Adipocyte (in vitro differentiated cells): Measurements from ENCODE around the gene TBC1D22B.
"Not testable (repeated sequence)": the region's sequence is repeated elsewhere in the genome, so short reads cannot be mapped to it uniquely, and the experiment has no call there.

Source experiments
- DNase-seq: peaks from one replicate; pipeline ENCODE4 v3.0.0-alpha.2; 2015; ENCODE audit warnings: low read depth
- H3K27me3 ChIP-seq: replicated peaks from 2 replicates; pipeline ENCODE4 v1.7.0; 2013; ENCODE audit warnings: mild to moderate bottlenecking, low read length, moderate library complexity; ENCODE audit not compliant: control insufficient read depth, insufficient read depth
- H3K36me3 ChIP-seq: 2 replicates; pipeline ENCODE4 v1.7.0; 2013; ENCODE audit warnings: low read length, mild to moderate bottlenecking, moderate library complexity; ENCODE audit not compliant: control insufficient read depth, insufficient read depth, severe bottlenecking
- H3K4me1 ChIP-seq: 2 replicates; pipeline ENCODE4 v1.7.0; 2013; ENCODE audit warnings: mild to moderate bottlenecking, low read length, moderate library complexity; ENCODE audit not compliant: control insufficient read depth, insufficient read depth
- H3K4me3 ChIP-seq: 2 replicates; pipeline ENCODE4 v1.7.0; 2013; ENCODE audit warnings: mild to moderate bottlenecking, low read length, moderate library complexity
- H3K9ac ChIP-seq: 2 replicates; pipeline ENCODE4 v1.7.0; 2013; ENCODE audit warnings: mild to moderate bottlenecking, low read length, moderate library complexity
- H3K9me3 ChIP-seq: 2 replicates; pipeline ENCODE4 v1.7.0; 2013; ENCODE audit warnings: mild to moderate bottlenecking, low read length, moderate library complexity; ENCODE audit not compliant: control insufficient read depth

Gene TBC1D22B

DNA sequence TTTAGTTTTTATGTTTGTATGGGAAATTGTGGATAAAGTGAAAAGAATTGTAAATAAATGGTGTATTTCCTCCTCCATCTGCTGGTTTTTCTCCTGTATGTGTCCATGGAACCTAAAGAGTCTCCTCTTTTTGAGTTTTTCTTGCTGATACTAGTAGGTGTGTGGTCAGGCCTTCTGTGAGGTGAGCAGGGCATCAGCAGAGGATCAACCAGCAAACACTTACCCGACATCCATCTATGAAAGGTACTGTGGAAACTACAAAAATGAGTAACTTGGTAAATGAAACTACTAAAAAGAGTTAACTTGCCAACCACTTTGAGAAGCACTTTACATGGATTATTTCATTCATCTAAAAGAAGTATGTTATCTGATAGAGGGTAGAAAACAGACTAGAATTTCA lies 75.3 kb downstream of the TBC1D22B start:
- no peak for DNase-seq
- H3K36me3 ChIP-seq: peaks cover 39% of the 10 kb centered on the region
- no peaks in the 10 kb centered on the region for H3K9me3 ChIP-seq
- H3K27me3 ChIP-seq: no peaks in the 10 kb centered on the region
- no peak overlapping the region for H3K9ac ChIP-seq
- H3K4me1 ChIP-seq: no peaks in the 10 kb centered on the region
- no peak overlapping the region for H3K4me3 ChIP-seq

DNA sequence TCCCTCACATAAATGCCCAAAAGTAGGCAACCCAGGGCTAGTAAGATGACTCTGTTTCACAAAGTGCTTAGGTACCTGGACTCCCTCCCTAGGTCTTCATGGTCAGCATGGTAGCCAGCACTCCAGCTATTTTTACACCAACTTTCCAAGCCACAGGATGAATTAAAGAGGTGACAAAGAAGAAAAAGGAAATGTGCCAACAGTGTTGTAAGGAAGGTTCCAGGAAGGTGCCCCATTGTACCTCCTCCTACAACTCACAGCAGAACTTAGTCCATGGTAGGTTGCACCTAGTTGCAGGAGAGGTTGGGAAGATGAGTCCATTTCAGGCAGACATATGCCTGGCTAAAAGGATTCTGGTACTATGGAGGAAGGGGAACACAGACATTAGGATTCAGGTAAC lies 76.5 kb downstream of the TBC1D22B start:
- no peak overlapping the region for H3K4me3 ChIP-seq
- no peak for DNase-seq

DNA sequence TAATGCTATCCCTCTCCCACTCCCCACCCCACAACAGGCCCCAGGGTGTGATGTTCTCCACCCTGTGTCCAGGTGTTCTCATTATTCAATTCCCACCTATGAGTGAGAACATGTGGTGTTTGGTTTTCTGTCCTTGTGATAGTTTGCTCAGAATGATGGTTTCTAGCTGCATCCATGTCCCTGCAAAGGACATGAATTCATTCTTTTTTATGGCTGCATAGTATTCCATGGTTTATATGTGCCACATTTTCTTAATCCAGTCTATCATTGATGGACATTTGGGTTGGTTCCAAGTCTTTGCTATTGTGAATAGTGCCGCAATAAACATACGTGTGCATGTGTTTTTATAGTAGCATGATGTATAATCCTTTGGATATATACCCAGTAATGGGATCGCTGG lies 80.7 kb downstream of the TBC1D22B start:
- not testable (repeated sequence) for DNase-seq

More for the DNA sequence above, 76.5 kb downstream of the TBC1D22B start:
- Histone ChIP-seq H3K4me1 (no peaks in the 10 kb centered on the region), H3K27me3 (no peaks in the 10 kb centered on the region), H3K9me3 (no peaks in the 10 kb centered on the region), H3K36me3 (peaks cover 39% of the 10 kb centered on the region), H3K9ac (no peak overlapping the region)

DNA sequence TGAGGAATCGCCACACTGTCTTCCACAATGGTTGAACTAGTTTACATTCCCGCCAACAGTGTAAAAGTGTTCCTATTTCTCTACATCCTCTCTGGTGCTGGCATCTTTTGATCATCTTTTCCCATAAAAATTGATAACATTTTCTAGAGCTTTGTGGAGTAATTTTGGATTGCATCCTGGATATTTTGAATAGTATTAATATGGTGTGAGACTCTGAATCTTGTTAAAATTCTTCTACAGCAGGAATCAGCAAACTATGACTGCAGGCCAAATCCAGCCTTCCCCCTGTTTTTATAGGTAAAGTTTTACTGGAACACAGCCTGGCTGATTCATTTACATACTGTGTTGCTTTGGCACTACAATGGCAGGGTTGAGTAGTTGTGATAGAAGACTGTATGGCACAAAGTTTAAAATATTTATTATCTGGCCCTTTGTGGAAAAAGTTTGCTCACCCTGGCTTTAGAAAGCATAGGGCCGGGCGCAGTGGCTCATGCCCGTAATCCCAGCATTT lies 81.2 kb downstream of the TBC1D22B start:
- Histone ChIP-seq H3K4me3 (no peak overlapping the region), H3K9ac (no peak overlapping the region), H3K4me1 (no peaks in the 10 kb centered on the region), H3K27me3 (peaks cover 8% of the 10 kb centered on the region), H3K36me3 (peaks cover 4% of the 10 kb centered on the region), H3K9me3 (no peaks in the 10 kb centered on the region)
- DNase-seq: no peak

More for the DNA sequence above, 80.7 kb downstream of the TBC1D22B start:
- not testable (repeated sequence) for H3K9ac ChIP-seq, H3K27me3 ChIP-seq, H3K9me3 ChIP-seq, H3K4me1 ChIP-seq, H3K36me3 ChIP-seq, H3K4me3 ChIP-seq

DNA sequence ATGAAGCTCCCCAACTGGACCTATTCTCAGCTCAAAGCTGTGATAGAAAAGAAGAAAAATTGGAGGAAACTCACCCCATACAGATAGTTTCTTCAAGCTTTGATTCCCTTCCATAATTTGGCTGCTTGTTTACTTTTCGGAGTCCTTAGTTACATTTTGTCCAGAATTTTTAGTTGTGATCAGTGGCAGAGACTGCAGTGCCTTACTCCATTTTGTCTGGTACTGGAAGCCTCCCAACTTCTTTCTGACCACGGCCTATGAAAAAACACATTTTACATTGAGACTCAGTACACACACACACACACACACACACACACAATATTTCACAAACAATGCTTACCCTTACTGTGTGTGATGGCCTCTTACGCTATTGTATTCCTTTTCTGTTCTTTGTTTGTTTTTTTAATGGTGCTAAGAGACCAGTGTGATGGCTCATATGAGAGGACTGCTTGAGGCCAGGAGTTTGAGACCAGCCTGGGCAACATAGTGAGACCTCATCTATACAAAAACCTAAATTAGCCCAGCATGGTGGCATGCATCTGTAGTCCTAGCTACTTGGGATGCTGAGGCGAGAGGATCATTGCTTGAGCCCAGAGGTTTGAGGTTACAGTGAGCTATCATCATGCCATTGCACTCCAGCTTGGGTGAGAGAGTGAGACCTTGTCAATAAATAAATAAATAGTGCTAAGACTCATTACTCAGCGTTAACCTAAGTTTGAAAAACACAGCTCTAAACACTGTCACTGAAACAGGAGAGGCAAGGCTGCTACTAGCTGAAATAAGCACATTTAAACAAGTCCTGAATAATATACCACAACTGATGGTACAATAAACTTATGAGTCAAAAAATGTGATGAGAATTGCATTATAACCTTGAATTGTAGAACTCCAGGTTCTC lies 82.4 kb downstream of the TBC1D22B start:
- H3K27me3 ChIP-seq: peaks cover 12% of the 10 kb centered on the region
- H3K36me3 ChIP-seq: no peaks in the 10 kb centered on the region
- no peak for DNase-seq
- H3K4me1 ChIP-seq: no peaks in the 10 kb centered on the region
- no peaks in the 10 kb centered on the region for H3K9me3 ChIP-seq
- H3K9ac ChIP-seq: no peak overlapping the region
- H3K4me3 ChIP-seq: no peak overlapping the region

DNA sequence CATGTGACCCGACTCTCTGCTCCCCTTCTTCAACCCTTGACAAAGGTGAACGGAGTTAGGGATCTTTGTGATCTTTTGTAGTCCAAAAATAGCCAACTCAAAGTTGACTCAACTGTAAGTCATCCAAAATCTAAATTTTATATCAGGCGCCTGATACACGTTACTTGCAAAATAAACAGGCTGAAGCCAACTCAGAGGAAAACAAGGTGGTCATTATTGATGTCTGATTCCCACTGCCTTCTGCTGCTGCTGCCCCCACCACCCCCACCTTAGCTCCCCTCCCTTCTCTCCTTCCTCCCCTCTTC lies 83.0 kb downstream of the TBC1D22B start:
- no peaks in the 10 kb centered on the region for H3K36me3 ChIP-seq

DNA sequence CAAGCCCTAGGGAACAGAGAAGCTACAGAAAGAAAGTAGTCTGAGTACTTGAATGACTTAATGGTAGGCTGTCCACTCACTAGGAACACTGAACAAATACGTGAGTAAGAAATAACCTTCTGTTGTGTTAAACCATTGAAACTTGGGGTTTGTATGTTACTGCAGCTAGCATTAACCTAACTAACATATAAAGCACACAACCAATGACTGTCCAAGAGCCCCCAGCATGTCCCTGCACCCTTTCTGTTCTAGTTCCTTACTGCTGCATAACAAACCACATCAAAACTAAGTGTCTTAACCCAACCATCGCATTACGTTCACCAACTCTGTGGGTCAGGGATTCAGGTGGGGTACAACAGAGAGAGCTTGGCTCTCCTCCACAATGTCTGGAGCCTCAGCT lies 85.7 kb downstream of the TBC1D22B start:
- Histone ChIP-seq H3K9me3 (no peaks in the 10 kb centered on the region), H3K4me3 (no peak overlapping the region), H3K36me3 (no peaks in the 10 kb centered on the region), H3K9ac (no peak overlapping the region), H3K27me3 (peaks cover 12% of the 10 kb centered on the region), H3K4me1 (no peaks in the 10 kb centered on the region)
- no peak for DNase-seq

More for the DNA sequence above, 83.0 kb downstream of the TBC1D22B start:
- no peaks in the 10 kb centered on the region for H3K9me3 ChIP-seq
- no peaks in the 10 kb centered on the region for H3K4me1 ChIP-seq
- no peak for DNase-seq
- no peak overlapping the region for H3K9ac ChIP-seq
- H3K27me3 ChIP-seq: peaks cover 12% of the 10 kb centered on the region
- H3K4me3 ChIP-seq: no peak overlapping the region

DNA sequence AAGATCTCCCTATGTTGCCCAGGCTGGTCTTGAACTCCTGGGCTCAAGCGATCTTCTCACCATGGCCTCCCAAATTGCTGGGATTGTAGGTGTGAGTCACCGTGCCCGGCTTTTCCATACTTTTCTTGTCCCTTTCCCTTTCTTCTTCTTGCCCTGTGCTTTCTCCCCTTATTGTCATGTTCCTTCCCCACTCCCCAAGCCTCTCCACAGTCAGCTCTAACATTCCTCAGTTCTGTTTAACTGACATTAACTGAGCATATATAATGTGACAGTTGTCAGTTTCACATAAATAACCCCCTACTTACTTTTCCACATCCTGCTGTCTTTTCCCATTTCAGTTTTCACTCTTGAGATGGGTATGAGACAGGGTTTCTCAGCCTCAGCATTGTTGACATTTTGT lies 86.7 kb downstream of the TBC1D22B start:
- no peaks in the 10 kb centered on the region for H3K4me1 ChIP-seq
- H3K9ac ChIP-seq: no peak overlapping the region
- H3K36me3 ChIP-seq: no peaks in the 10 kb centered on the region
- H3K27me3 ChIP-seq: peaks cover 12% of the 10 kb centered on the region
- no peak overlapping the region for H3K4me3 ChIP-seq
- H3K9me3 ChIP-seq: no peaks in the 10 kb centered on the region
- DNase-seq: no peak

DNA sequence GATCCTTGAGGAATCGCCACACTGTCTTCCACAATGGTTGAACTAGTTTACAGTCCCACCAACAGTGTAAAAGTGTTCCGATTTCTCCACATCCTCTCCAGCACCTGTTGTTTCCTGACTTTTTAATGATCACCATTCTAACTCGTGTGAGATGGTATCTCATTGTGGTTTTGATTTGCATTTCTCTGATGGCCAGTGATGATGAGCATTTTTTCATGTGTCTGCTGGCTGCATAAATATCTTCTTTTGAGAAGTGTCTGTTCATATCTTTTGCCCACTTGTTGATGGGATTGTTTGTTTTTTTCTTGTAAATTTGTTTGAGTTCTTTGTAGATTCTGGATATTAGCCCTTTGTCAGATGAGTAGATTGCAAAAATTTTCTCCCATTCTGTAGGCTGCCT lies 88.2 kb downstream of the TBC1D22B start:
- H3K9me3 ChIP-seq, H3K9ac ChIP-seq, H3K4me3 ChIP-seq, H3K4me1 ChIP-seq, H3K36me3 ChIP-seq, DNase-seq: not testable (repeated sequence)
- H3K27me3 ChIP-seq: peaks cover 12% of the 10 kb centered on the region

DNA sequence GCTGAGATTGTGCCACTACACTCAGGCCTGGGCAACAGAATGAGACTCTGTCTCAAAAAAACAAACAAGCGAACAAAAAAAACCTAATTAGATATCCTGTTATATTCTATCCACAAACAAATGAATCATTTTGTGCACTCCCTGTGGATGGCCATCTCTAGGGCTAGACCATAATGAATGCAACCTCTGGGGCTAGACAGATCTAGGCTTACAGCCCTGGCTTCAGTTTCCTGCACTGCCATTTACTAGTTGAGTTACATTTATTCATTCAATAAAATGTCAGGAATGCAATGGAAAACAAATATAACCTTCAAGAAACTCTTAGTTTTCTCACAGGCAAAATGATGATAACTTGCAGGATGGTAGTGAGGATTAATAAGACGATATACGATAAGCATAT lies 89.6 kb downstream of the TBC1D22B start:
- H3K4me3 ChIP-seq: no peak overlapping the region
- no peak overlapping the region for H3K9ac ChIP-seq
- H3K36me3 ChIP-seq: no peaks in the 10 kb centered on the region
- H3K9me3 ChIP-seq: no peaks in the 10 kb centered on the region
- no peak for DNase-seq
- no peaks in the 10 kb centered on the region for H3K4me1 ChIP-seq
- peaks cover 12% of the 10 kb centered on the region for H3K27me3 ChIP-seq

DNA sequence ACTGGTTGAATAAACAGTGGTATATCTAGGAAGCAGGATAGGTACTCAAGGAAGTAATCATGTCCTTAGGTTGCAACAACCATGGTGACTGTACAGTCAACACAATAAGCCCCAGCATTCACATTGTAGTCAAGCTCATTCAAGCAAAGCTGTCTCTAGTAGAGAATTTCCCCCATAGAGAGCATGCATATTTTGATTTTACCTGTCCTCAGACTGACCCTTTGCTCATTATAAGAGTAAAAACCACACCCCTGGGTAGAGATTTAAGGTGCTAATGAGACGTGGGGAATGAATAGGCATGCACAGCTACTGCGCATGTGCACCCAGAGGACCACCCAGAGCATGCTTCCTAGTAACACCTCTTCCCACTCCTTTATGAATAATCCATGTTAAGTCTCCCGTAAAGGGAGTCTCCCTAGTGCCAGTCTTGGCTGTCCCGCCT lies 90.1 kb downstream of the TBC1D22B start:
- Histone ChIP-seq H3K9ac (no peak overlapping the region), H3K4me1 (no peaks in the 10 kb centered on the region), H3K36me3 (no peaks in the 10 kb centered on the region), H3K4me3 (no peak overlapping the region), H3K9me3 (no peaks in the 10 kb centered on the region), H3K27me3 (peaks cover 12% of the 10 kb centered on the region)
- no peak for DNase-seq
